ENCODE data around the gene KDM4D. TPM values are rescaled to one million over a fixed set of nuclear protein-coding genes. Genes with fewer than 3 reads are reported as not detected.
"Not testable (repeated sequence)": the region's sequence is repeated elsewhere in the genome, so short reads cannot be mapped to it uniquely, and the experiment has no call there.

The KDM4D gene
- total and polyA plus RNA-seq, 2 experiments from 2014 or later: 0.65 to 0.94 TPM

DNA sequence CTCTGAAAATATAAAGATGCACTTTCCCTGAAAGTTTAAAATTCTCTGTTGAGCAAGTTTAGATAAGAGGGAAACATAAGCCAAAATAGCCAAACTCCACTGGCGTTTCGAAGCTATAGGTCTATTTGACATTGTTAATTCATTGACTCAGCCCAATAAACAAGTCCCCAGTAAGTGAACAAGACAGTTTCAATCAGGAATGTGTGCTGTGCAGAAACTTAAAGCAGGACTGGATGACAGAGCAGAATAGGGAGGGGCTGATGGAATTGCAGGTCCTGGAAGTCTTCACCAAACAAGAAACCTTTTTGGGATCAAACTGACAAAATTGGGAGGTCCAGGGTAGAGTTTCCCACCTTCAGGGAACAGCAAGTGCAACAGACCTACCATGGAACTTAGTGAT is 42.6 kb downstream of the KDM4D start (continued):
- TF ChIP-seq CTCF (conservative IDR thresholded peaks at IDR 0.05; ENCODE audit: low read depth in 2 of 2): no peak
- TF ChIP-seq JUNB (IDR thresholded peaks at IDR 0.05; ENCODE audit: unreplicated experiment): no peak
- TF ChIP-seq EZH2phosphoT487 (IDR thresholded peaks at IDR 0.05; ENCODE audit: unreplicated experiment): no peak
- TF ChIP-seq STAT1 (IDR thresholded peaks at IDR 0.05; ENCODE audit: unreplicated experiment): no peak
- TF ChIP-seq, protein P1, sequence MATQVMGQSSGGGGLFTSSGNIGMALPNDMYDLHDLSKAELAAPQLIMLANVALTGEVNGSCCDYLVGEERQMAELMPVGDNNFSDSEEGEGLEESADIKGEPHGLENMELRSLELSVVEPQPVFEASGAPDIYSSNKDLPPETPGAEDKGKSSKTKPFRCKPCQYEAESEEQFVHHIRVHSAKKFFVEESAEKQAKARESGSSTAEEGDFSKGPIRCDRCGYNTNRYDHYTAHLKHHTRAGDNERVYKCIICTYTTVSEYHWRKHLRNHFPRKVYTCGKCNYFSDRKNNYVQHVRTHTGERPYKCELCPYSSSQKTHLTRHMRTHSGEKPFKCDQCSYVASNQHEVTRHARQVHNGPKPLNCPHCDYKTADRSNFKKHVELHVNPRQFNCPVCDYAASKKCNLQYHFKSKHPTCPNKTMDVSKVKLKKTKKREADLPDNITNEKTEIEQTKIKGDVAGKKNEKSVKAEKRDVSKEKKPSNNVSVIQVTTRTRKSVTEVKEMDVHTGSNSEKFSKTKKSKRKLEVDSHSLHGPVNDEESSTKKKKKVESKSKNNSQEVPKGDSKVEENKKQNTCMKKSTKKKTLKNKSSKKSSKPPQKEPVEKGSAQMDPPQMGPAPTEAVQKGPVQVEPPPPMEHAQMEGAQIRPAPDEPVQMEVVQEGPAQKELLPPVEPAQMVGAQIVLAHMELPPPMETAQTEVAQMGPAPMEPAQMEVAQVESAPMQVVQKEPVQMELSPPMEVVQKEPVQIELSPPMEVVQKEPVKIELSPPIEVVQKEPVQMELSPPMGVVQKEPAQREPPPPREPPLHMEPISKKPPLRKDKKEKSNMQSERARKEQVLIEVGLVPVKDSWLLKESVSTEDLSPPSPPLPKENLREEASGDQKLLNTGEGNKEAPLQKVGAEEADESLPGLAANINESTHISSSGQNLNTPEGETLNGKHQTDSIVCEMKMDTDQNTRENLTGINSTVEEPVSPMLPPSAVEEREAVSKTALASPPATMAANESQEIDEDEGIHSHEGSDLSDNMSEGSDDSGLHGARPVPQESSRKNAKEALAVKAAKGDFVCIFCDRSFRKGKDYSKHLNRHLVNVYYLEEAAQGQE (IDR thresholded peaks at IDR 0.05; ENCODE audit: unreplicated experiment): no peak
- TF ChIP-seq ZNF331 (CRISPR knock-in tag; IDR thresholded peaks at IDR 0.05; ENCODE audit: low read depth): no peak

DNA sequence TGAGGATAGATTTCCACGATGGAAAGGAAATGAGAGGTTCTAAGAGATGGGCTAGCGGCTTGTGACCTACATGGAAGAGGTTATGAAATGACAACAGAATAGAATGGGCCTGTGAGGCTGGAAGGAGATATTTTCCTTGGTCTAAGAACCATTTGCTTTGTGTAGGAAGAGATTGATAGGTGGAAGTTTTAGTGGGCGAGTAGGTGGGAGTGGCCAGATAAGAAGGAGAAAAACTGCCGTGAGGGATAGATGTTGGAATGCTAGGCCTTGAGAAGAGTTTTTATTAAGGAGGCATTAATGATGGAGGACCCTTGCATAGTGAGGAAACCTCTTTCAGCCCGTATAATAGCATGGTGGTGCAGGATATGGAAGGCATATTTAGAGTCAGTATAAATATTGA is 48.0 kb downstream of the KDM4D start:
- H3F3A ChIP-seq (replicated peaks; ENCODE audit: low read depth); H3K4me3 Mint-ChIP-seq; H2AFZ ChIP-seq; H3K4me3 ChIP-seq; H3K9me3 Mint-ChIP-seq; H3K27me3 ChIP-seq (ENCODE audit: insufficient read depth); H3K27ac Mint-ChIP-seq; ATAC-seq; H3K79me2 ChIP-seq (replicated peaks; ENCODE audit: insufficient read depth); H3K27ac ChIP-seq (ENCODE audit: low read depth); H3K4me1 Mint-ChIP-seq; H3K36me3 Mint-ChIP-seq (ENCODE audit: low read depth); H3K27me3 Mint-ChIP-seq (ENCODE audit: insufficient read depth, low read depth, poor library complexity); H3K9me2 ChIP-seq (ENCODE audit: insufficient read depth); DNase-seq (ENCODE audit: low spot score); H3K4me2 ChIP-seq; H3K36me3 ChIP-seq (ENCODE audit: insufficient read depth); H4K20me1 ChIP-seq (replicated peaks; ENCODE audit: insufficient read depth); H3K4me1 ChIP-seq (ENCODE audit: insufficient read depth): not testable (repeated sequence)

DNA sequence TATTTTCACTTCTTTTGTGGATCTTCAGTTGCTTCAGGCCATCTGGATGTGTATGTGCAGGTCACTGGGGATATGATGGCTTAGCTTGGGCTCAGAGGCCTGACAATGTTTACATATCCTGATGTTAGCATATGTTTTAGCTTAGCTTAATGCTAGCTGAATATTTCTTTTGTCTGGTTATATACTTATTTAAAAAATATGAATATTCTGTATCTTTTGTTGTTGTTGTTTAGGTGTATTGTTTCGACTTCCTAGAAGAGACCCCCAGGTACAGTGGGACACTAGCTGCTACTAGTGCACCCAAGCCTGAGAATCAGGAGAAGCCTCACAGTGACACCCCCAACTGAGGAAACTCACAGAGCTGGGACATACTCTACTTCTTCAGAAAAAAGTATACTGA is 51.4 kb downstream of the KDM4D start, which contains the start of gene KDM4E:
KDM4E (plus strand) TSS at position 301 of the 400 bp plus-strand sequence. CDS start 300 bp downstream, outside the sequence.
- H3K36me3 Mint-ChIP-seq (ENCODE audit: low read depth): no peaks in the 10 kb centered on the region
- Histone ChIP-seq H3K4me2 (no peak within 1 kb of the TSS), H3K27me3 (ENCODE audit: insufficient read depth) (no peaks in the 10 kb centered on the region), H3K4me3 (no peak within 1 kb of the TSS), H3K79me2 (replicated peaks; ENCODE audit: insufficient read depth) (no peaks in the 10 kb centered on the region), H4K20me1 (replicated peaks; ENCODE audit: insufficient read depth) (no peaks in the 10 kb centered on the region), H3K4me1 (ENCODE audit: insufficient read depth) (no peaks in the 10 kb centered on the region), H3K27ac (ENCODE audit: low read depth) (no peak within 1 kb of the TSS), H2AFZ (no peak within 1 kb of the TSS), H3F3A (replicated peaks; ENCODE audit: low read depth) (no peaks in the 10 kb centered on the region), H3K36me3 (ENCODE audit: insufficient read depth) (no peaks in the 10 kb centered on the region), H3K9me2 (ENCODE audit: insufficient read depth) (peaks cover 8% of the 10 kb centered on the region; the same call in 1 of the 2 replicates)
- DNase-seq (ENCODE audit: low spot score) (no peak), ATAC-seq (no peak)
- H3K4me1 Mint-ChIP-seq: no peaks in the 10 kb centered on the region
- H3K4me3 Mint-ChIP-seq: no peak within 1 kb of the TSS
- no peaks in the 10 kb centered on the region for H3K9me3 Mint-ChIP-seq
- H3K27me3 Mint-ChIP-seq (ENCODE audit: insufficient read depth, low read depth, poor library complexity): no peaks in the 10 kb centered on the region
- no peak within 1 kb of the TSS for H3K27ac Mint-ChIP-seq
- TF ChIP-seq EZH2 (IDR thresholded peaks at IDR 0.05; ENCODE audit: low read depth, unreplicated experiment): no peak
- TF ChIP-seq, protein P2, sequence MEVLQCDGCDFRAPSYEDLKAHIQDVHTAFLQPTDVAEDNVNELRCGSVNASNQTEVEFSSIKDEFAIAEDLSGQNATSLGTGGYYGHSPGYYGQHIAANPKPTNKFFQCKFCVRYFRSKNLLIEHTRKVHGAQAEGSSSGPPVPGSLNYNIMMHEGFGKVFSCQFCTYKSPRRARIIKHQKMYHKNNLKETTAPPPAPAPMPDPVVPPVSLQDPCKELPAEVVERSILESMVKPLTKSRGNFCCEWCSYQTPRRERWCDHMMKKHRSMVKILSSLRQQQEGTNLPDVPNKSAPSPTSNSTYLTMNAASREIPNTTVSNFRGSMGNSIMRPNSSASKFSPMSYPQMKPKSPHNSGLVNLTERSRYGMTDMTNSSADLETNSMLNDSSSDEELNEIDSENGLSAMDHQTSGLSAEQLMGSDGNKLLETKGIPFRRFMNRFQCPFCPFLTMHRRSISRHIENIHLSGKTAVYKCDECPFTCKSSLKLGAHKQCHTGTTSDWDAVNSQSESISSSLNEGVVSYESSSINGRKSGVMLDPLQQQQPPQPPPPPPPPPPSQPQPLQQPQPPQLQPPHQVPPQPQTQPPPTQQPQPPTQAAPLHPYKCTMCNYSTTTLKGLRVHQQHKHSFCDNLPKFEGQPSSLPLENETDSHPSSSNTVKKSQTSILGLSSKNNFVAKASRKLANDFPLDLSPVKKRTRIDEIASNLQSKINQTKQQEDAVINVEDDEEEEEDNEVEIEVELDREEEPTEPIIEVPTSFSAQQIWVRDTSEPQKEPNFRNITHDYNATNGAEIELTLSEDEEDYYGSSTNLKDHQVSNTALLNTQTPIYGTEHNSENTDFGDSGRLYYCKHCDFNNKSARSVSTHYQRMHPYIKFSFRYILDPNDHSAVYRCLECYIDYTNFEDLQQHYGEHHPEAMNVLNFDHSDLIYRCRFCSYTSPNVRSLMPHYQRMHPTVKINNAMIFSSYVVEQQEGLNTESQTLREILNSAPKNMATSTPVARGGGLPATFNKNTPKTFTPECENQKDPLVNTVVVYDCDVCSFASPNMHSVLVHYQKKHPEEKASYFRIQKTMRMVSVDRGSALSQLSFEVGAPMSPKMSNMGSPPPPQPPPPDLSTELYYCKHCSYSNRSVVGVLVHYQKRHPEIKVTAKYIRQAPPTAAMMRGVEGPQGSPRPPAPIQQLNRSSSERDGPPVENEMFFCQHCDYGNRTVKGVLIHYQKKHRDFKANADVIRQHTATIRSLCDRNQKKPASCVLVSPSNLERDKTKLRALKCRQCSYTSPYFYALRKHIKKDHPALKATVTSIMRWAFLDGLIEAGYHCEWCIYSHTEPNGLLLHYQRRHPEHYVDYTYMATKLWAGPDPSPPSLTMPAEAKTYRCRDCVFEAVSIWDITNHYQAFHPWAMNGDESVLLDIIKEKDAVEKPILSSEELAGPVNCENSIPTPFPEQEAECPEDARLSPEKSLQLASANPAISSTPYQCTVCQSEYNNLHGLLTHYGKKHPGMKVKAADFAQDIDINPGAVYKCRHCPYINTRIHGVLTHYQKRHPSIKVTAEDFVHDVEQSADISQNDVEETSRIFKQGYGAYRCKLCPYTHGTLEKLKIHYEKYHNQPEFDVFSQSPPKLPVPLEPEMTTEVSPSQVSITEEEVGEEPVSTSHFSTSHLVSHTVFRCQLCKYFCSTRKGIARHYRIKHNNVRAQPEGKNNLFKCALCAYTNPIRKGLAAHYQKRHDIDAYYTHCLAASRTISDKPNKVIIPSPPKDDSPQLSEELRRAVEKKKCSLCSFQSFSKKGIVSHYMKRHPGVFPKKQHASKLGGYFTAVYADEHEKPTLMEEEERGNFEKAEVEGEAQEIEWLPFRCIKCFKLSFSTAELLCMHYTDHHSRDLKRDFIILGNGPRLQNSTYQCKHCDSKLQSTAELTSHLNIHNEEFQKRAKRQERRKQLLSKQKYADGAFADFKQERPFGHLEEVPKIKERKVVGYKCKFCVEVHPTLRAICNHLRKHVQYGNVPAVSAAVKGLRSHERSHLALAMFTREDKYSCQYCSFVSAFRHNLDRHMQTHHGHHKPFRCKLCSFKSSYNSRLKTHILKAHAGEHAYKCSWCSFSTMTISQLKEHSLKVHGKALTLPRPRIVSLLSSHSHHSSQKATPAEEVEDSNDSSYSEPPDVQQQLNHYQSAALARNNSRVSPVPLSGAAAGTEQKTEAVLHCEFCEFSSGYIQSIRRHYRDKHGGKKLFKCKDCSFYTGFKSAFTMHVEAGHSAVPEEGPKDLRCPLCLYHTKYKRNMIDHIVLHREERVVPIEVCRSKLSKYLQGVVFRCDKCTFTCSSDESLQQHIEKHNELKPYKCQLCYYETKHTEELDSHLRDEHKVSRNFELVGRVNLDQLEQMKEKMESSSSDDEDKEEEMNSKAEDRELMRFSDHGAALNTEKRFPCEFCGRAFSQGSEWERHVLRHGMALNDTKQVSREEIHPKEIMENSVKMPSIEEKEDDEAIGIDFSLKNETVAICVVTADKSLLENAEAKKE (CRISPR knock-in tag; IDR thresholded peaks at IDR 0.05): no peak
- no peak for TF ChIP-seq ZNF114 (CRISPR knock-in tag; IDR thresholded peaks at IDR 0.05)

All from GM23338 (cell line).